ENCODE results near the gene PSME3IP1. TPM values are rescaled to one million over a fixed set of nuclear protein-coding genes. Genes with fewer than 3 reads are reported as not detected.

Gene PSME3IP1
- total and polyA plus RNA-seq, 2 donors from 2014 or later = 79.1 to 84.6 TPM

DNA sequence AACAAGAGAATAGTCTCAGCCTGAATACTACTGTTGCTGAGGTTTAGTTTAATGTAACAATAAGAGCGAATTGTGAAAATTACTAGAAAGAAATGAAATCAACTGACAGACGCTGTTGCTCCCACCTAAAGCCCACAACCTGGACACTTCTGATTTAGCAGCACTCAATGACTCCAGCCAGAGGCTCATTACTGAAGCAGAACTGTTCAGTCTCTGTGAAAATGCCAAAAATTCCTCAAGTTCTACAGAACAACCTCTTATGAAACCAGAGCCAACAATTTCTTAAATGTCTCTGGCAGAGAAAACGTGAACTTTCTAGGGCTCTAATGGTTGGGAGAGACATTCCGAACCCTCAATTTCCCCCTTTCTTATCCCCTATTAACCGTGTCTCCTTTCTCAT lies 9.9 kb downstream of the PSME3IP1 start:
- H3K27me3 ChIP-seq (ENCODE audit: control insufficient read depth, insufficient read depth, low read length) = no peaks in the 10 kb centered on the region
- H3K27ac ChIP-seq (ENCODE audit: low read depth in 2 of 2, low read length in 2 of 2) = no peak overlapping the region
- peaks cover 0 to 15% (median 13%) of the 10 kb centered on the region in 3 donors for H3K36me3 ChIP-seq (ENCODE audit: control insufficient read depth in 2 of 3, insufficient read depth in 3 of 3, low read length in 3 of 3)
- no peak overlapping the region for H3K9ac ChIP-seq (ENCODE audit: low read length in 3 of 3)
- DNase-seq = peak in 2 of 5 donors; percentile 46 to 53
- TF ChIP-seq, protein P1, sequence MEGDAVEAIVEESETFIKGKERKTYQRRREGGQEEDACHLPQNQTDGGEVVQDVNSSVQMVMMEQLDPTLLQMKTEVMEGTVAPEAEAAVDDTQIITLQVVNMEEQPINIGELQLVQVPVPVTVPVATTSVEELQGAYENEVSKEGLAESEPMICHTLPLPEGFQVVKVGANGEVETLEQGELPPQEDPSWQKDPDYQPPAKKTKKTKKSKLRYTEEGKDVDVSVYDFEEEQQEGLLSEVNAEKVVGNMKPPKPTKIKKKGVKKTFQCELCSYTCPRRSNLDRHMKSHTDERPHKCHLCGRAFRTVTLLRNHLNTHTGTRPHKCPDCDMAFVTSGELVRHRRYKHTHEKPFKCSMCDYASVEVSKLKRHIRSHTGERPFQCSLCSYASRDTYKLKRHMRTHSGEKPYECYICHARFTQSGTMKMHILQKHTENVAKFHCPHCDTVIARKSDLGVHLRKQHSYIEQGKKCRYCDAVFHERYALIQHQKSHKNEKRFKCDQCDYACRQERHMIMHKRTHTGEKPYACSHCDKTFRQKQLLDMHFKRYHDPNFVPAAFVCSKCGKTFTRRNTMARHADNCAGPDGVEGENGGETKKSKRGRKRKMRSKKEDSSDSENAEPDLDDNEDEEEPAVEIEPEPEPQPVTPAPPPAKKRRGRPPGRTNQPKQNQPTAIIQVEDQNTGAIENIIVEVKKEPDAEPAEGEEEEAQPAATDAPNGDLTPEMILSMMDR (IDR thresholded peaks at IDR 0.05; ENCODE audit: borderline replicate concordance, extremely low read depth, insufficient read depth) = no peak
- intact Hi-C loops (cut with DNase I) = no loop called here
- no peak overlapping the region for H3K4me3 ChIP-seq (ENCODE audit: low read length in 3 of 3)
- FAIRE-seq = no peak
- H3K9me3 ChIP-seq (ENCODE audit: control insufficient read depth in 2 of 3, insufficient read depth in 1 of 3, low read length in 3 of 3) = no peaks in the 10 kb centered on the region
- H3K4me1 ChIP-seq (ENCODE audit: control insufficient read depth in 2 of 3, insufficient read depth in 2 of 3, low read depth in 1 of 3, low read length in 3 of 3) = peaks cover 0 to 5% (median 0%) of the 10 kb centered on the region in 3 donors

- H3K4me3 ChIP-seq (ENCODE audit: low read length in 3 of 3) = no peak overlapping the region
- FAIRE-seq = no peak
- intact Hi-C loops (cut with DNase I) = no loop called here
Observed at GRCh38 chr16:57172721-57173290, 13.0 kb downstream of the PSME3IP1 start.

DNA sequence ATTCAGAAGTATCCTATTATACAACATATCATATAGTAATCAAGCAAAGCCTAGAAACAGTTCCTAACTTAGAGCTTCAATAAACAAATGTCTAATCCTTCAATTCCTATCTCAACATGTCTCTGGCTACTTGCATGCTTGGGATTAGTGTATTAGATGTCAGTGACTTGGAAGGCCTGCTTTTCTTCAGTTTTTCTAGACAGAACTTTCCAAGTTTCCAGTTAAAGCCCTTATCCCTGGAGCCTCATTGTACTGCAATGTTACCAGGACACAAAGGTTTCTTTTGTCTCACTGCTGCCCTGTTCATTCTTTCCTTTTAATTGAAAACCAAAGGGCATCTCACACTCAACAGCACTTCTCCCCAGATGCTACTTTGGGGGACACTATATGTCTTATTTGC lies 16.5 kb downstream of the PSME3IP1 start:
- no peak for FAIRE-seq
- no peak overlapping the region for H3K9ac ChIP-seq (ENCODE audit: low read length in 3 of 3)
- no peak overlapping the region for H3K27ac ChIP-seq (ENCODE audit: low read depth in 2 of 2, low read length in 2 of 2)
- no peak overlapping the region for H3K4me3 ChIP-seq (ENCODE audit: low read length in 3 of 3)
- H3K9me3 ChIP-seq (ENCODE audit: control insufficient read depth in 2 of 3, insufficient read depth in 1 of 3, low read length in 3 of 3) = no peaks in the 10 kb centered on the region
- TF ChIP-seq, protein P1 (IDR thresholded peaks at IDR 0.05; ENCODE audit: borderline replicate concordance, extremely low read depth, insufficient read depth) = no peak
- H3K4me1 ChIP-seq (ENCODE audit: control insufficient read depth in 2 of 3, insufficient read depth in 2 of 3, low read depth in 1 of 3, low read length in 3 of 3) = peaks cover 5 to 7% (median 5%) of the 10 kb centered on the region in 3 donors
- intact Hi-C loops (cut with DNase I) = loop anchor here (5.0 kb wide), 1 partner anchor 82 kb away; no protein-coding TSS in a partner anchor
- peaks cover 4 to 39% (median 21%) of the 10 kb centered on the region in 3 donors for H3K36me3 ChIP-seq (ENCODE audit: control insufficient read depth in 2 of 3, insufficient read depth in 3 of 3, low read length in 3 of 3)
- H3K27me3 ChIP-seq (ENCODE audit: control insufficient read depth, insufficient read depth, low read length) = no peaks in the 10 kb centered on the region
- no peak for DNase-seq

More at GRCh38 chr16:57172721-57173290, 13.0 kb downstream of the PSME3IP1 start:
- Histone ChIP-seq H3K9me3 (ENCODE audit: control insufficient read depth in 2 of 3, insufficient read depth in 1 of 3, low read length in 3 of 3) (no peaks in the 10 kb centered on the region), H3K36me3 (ENCODE audit: control insufficient read depth in 2 of 3, insufficient read depth in 3 of 3, low read length in 3 of 3) (peaks cover 0 to 28% (median 18%) of the 10 kb centered on the region in 3 donors), H3K4me1 (ENCODE audit: control insufficient read depth in 2 of 3, insufficient read depth in 2 of 3, low read depth in 1 of 3, low read length in 3 of 3) (peaks cover 0 to 5% (median 0%) of the 10 kb centered on the region in 3 donors), H3K27me3 (ENCODE audit: control insufficient read depth, insufficient read depth, low read length) (no peaks in the 10 kb centered on the region), H3K27ac (ENCODE audit: low read depth in 2 of 2, low read length in 2 of 2) (no peak overlapping the region), H3K9ac (ENCODE audit: low read length in 3 of 3) (no peak overlapping the region)
- TF ChIP-seq, protein P1 (IDR thresholded peaks at IDR 0.05; ENCODE audit: borderline replicate concordance, extremely low read depth, insufficient read depth) = no peak
- no peak for DNase-seq

All from kidney (tissue), 14 donors.